ENCODE results near the gene MAP4K1. TPM values are rescaled to one million over a fixed set of nuclear protein-coding genes. Genes with fewer than 3 reads are reported as not detected.

MAP4K1 gene
- total RNA-seq, 1 donor from 2014 or later: not detected

GRCh38 chr19:38549061-38549460 is 68.7 kb downstream of the MAP4K1 start:
- no peak for DNase-seq (ENCODE audit: extremely low read depth, low read depth, low spot score)

GRCh38 chr19:38547421-38547820 is 70.3 kb downstream of the MAP4K1 start:
- no peak for DNase-seq (ENCODE audit: extremely low read depth, low read depth, low spot score)

GRCh38 chr19:38545596-38545995 is 72.2 kb downstream of the MAP4K1 start:
- DNase-seq (ENCODE audit: extremely low read depth, low read depth, low spot score): no peak

- DNase-seq (ENCODE audit: extremely low read depth, low read depth, low spot score): no peak
These were observed 73.0 kb downstream of the MAP4K1 start for GRCh38 chr19:38544569-38545315.

GRCh38 chr19:38543807-38544568 is 73.8 kb downstream of the MAP4K1 start:
- peak; percentile 65 for DNase-seq (ENCODE audit: extremely low read depth, low read depth, low spot score)

- DNase-seq (ENCODE audit: extremely low read depth, low read depth, low spot score): no peak
These were observed 74.4 kb downstream of the MAP4K1 start for GRCh38 chr19:38543286-38543806.

- no peak for DNase-seq (ENCODE audit: extremely low read depth, low read depth, low spot score)
These were observed 75.7 kb downstream of the MAP4K1 start for GRCh38 chr19:38542040-38542439.

- no peak for DNase-seq (ENCODE audit: extremely low read depth, low read depth, low spot score)
These were observed 78.0 kb downstream of the MAP4K1 start for GRCh38 chr19:38539751-38540150.

- DNase-seq (ENCODE audit: extremely low read depth, low read depth, low spot score): no peak
These were observed 78.8 kb downstream of the MAP4K1 start for GRCh38 chr19:38538793-38539528.

- no peak for DNase-seq (ENCODE audit: extremely low read depth, low read depth, low spot score)
These were observed 79.4 kb downstream of the MAP4K1 start for GRCh38 chr19:38538386-38538785.

Other genes starting within 250 kb of the MAP4K1 start
- 232 and 267 TPM in 2 replicates for gene PSMD8, start 243.4 kb downstream of the MAP4K1 start, total RNA-seq
- gene GGN, start 229.9 kb downstream of the MAP4K1 start, total RNA-seq: 0.64 and 1.5 TPM in 2 replicates
- 8.5 and 9.4 TPM in 2 replicates for gene SPRED3, start 229.3 kb downstream of the MAP4K1 start, total RNA-seq
- gene FAM98C, start 214.9 kb downstream of the MAP4K1 start, total RNA-seq: 13.9 and 20.3 TPM in 2 replicates
- not detected in 2 replicates for gene RASGRP4, start 191.7 kb downstream of the MAP4K1 start, total RNA-seq
- gene RYR1, start 184.3 kb downstream of the MAP4K1 start, total RNA-seq: 0.05 and 0.06 TPM in 2 replicates
- gene EIF3K, start 1.2 kb upstream of the MAP4K1 start, total RNA-seq: 392 and 501 TPM in 2 replicates
- 697 and 882 TPM in 2 replicates for gene ACTN4, start 29.7 kb upstream of the MAP4K1 start, total RNA-seq
- 0.34 and 0.93 TPM in 2 replicates for gene CAPN12, start 126.5 kb upstream of the MAP4K1 start, total RNA-seq
- gene LGALS7, start 155.6 kb upstream of the MAP4K1 start, total RNA-seq: not detected in 2 replicates
- not detected in 2 replicates for gene LGALS7B, start 171.2 kb upstream of the MAP4K1 start, total RNA-seq
- gene LGALS4, start 195.0 kb upstream of the MAP4K1 start, total RNA-seq: 0.47 TPM in 1 of 2 replicates, not detected in the other
- 48.6 and 52.1 TPM in 2 replicates for gene ECH1, start 213.8 kb upstream of the MAP4K1 start, total RNA-seq
- gene HNRNPL, start 232.0 kb upstream of the MAP4K1 start, total RNA-seq: 218 and 237 TPM in 2 replicates